ENCODE results near the gene FRMD1.

FRMD1 gene

GRCh38 chr6:168105813-168106632 is 27.0 kb upstream of the FRMD1 start:
- DNase-seq (ENCODE audit: extremely low read depth, low read depth), result no peak
- no peak for TF ChIP-seq CTCF (IDR thresholded peaks at IDR 0.05; ENCODE audit: low read depth, low read length, missing control alignments)
- no peak overlapping the region for H3K4me3 ChIP-seq (replicated peaks; ENCODE audit: low read depth, low read length)

GRCh38 chr6:168104636-168105035 is 25.6 kb upstream of the FRMD1 start:
- no peak for DNase-seq (ENCODE audit: extremely low read depth, low read depth)
- no peak for TF ChIP-seq CTCF (IDR thresholded peaks at IDR 0.05; ENCODE audit: low read depth, low read length, missing control alignments)
- no peak overlapping the region for H3K4me3 ChIP-seq (replicated peaks; ENCODE audit: low read depth, low read length)

GRCh38 chr6:168103050-168103830 is 24.2 kb upstream of the FRMD1 start:
- no peak for DNase-seq (ENCODE audit: extremely low read depth, low read depth)
- no peak overlapping the region for H3K4me3 ChIP-seq (replicated peaks; ENCODE audit: low read depth, low read length)
- TF ChIP-seq CTCF (IDR thresholded peaks at IDR 0.05; ENCODE audit: low read depth, low read length, missing control alignments), result no peak

GRCh38 chr6:168102315-168102985 is 23.4 kb upstream of the FRMD1 start:
- DNase-seq (ENCODE audit: extremely low read depth, low read depth), result no peak
- no peak for TF ChIP-seq CTCF (IDR thresholded peaks at IDR 0.05; ENCODE audit: low read depth, low read length, missing control alignments)
- H3K4me3 ChIP-seq (replicated peaks; ENCODE audit: low read depth, low read length), result no peak overlapping the region

GRCh38 chr6:168101590-168102314 is 22.7 kb upstream of the FRMD1 start:
- no peak for TF ChIP-seq CTCF (IDR thresholded peaks at IDR 0.05; ENCODE audit: low read depth, low read length, missing control alignments)
- no peak overlapping the region for H3K4me3 ChIP-seq (replicated peaks; ENCODE audit: low read depth, low read length)
- DNase-seq (ENCODE audit: extremely low read depth, low read depth), result no peak

Data from HFF-Myc (cell line).